HL-60/S4 (cell line): ENCODE results near the gene TRIM34.
"Not testable (repeated sequence)": the region's sequence is repeated elsewhere in the genome, so short reads cannot be mapped to it uniquely, and the experiment has no call there.

Source experiments
- in situ Hi-C: fragments of 300-500 bp; cut with MboI; formaldehyde crosslinking; loops from 2 replicates; pipeline ENCODE4 v1.14.3; 2022; ENCODE audit warnings: low sequenced_read_pairs

TRIM34 gene

DNA sequence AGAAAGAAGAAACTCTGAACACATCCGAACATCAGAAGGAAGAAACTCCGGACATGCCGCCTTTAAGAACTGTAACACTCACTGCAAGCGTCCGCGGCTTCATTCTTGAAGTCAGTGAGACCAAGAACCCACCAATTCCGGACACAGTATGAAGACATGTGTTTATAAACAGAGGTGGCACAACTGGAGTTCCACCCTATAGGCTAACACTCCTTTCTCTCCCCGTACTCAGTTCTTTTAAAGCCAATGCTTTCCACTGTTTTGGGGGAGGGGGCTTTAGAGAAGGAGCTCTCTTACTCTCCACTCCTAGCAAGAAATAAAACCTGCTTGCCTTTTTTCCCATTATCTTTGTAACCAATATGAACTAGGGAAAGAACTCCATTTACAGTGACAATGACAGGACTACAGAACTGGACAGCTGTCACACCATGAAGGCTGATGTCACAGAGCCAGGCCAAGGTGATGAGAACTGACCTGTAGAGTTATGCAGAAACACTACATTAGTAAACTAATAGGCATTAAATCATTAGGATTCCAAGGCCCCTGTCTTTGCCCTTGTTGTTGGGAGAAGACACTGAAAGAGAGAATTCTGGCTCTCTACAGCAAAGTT is 59.3 kb downstream of the TRIM34 start:
- in situ Hi-C loops, result no loop called here

DNA sequence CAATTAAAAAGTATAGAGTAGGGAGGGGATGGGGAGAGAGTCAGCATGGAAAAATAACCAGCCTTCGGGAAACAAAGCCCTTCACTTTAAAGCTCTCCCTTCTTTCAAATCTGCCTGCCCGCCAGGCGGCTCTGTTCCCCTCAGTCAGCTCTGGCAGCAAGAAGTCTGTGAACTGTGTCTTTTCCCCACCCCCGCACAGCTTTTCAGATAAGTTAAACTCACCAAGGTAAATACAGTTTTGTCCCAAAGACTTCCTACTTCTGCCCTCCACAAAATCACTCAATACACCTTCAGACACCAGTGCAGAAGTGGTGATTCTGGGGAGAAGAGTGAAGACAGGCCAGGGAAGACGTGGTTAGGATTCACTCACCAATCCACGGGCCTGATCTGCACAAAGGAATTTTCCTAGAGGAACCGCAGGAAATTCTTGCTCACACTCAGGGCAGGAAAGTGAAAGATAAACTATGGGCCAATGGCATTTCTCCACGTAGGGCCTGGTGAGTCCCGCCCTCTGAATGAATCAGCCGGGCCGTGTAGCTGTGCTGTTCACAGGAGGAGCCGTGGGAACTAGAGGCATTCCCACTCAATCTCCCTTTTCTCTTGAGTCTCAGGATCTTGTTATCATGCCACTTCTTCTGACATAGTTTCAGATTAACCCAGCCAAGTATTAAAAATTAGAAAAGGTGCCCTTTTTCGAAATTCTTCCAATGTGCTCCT is 60.0 kb downstream of the TRIM34 start, which contains the start of gene TRIM5:
Gene TRIM5 (minus strand): TSS at position 429 of the 717 bp plus-strand sequence. CDS start 4,897 bp downstream, outside the sequence.
- in situ Hi-C loops, result no loop called here

DNA sequence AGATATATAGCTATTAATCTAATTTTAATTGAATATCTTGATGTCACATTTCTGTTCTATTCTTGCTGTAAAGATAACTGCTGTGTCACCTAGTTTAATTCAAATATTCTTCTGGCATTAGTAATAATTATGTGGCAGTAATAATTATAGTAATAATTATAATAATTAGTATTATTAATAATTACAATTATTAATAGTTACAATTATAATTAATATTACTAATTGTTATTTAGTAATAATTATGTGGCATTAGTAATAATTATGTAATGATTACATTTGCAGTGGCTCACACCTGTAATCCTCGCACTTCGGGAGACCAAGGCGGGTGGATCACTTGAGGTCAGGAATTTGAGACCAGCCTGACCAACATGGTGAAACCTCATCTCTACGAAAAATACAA is 61.6 kb downstream of the TRIM34 start:
- in situ Hi-C loops, result no loop called here

DNA sequence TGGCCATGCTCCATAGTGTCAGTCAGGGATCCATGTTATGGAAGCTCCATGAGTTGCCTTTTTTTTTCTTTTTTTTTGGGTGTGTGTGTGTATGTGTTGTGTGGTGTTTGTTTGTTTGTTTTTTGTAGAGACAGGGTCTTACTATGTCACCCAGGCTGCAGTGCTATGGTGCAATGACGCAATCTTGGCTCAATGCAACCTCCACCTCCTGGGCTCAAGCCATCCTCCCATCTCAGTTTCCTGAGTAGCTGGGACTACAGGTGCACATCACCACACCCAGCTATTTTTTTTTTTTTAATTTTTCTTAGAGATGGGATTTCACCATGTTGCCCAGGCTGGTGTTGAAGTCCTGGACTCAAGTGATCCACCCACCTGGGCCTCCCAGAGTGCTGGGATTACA is 63.7 kb downstream of the TRIM34 start:
- in situ Hi-C loops, result no loop called here

DNA sequence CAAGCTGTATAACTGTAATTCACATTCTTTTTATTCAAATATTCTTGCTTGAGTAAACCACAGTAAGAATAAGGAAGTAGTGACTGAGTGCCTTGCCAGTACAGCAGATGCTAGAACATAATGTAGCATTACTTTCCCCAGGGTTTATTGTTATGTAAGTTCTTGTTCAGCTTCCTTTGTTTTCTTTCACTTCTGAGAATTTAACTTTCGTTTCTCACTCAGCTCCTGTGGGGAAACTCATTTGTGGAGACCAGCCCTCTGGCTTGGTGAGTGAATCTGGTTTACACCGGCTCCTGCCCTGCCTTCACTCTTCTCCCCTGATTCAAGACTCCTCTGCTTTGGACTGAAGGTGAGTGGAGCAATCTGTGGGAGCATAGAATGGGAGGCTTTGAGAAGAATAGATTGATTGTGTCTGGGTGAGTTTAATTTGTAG is 64.8 kb downstream of the TRIM34 start, which contains the start of gene TRIM22:
Gene TRIM22 (plus strand): TSS at position 240 of the 433 bp plus-strand sequence. CDS start 6,443 bp downstream, outside the sequence.
- in situ Hi-C loops, result no loop called here

DNA sequence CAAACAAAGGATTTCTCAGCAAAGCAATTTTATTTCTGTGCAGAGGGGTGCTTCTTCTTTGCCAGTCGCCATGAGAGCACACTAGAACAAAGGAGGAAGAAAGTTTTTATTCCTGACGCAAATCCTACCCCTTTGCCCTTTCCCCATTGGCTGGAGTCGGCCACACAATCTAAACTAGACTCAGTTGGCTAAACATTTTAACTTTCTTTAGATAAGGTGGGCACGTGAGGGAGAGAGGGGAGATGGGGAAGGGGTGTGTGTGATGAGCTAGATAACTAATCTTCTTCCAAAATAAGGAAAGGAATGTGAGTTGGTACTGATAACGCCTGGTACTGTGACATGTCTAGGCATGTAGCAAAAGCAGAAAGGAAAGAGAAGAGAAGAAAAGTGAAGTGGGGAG is 65.4 kb downstream of the TRIM34 start:
- in situ Hi-C loops, result no loop called here

DNA sequence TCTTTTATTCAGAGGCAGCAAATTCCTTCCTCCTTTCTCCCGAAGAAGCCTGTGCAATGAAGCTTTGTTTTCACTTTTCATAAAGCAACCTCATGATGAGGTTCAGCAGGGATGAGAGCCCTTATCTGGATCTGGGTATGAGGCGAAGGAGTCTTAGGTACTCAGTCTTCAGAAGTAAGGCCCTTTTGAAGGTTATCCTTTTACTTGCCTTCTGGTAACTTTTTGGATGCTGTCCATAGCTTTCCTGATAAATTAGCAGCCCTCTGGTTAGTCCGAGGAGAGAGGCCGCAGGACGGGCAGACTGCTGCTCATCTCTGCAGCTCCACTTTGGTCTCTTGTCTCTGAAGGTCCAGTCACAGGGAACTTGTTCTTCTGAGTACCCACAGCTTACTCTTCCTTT is 65.9 kb downstream of the TRIM34 start:
- in situ Hi-C loops, result no loop called here

DNA sequence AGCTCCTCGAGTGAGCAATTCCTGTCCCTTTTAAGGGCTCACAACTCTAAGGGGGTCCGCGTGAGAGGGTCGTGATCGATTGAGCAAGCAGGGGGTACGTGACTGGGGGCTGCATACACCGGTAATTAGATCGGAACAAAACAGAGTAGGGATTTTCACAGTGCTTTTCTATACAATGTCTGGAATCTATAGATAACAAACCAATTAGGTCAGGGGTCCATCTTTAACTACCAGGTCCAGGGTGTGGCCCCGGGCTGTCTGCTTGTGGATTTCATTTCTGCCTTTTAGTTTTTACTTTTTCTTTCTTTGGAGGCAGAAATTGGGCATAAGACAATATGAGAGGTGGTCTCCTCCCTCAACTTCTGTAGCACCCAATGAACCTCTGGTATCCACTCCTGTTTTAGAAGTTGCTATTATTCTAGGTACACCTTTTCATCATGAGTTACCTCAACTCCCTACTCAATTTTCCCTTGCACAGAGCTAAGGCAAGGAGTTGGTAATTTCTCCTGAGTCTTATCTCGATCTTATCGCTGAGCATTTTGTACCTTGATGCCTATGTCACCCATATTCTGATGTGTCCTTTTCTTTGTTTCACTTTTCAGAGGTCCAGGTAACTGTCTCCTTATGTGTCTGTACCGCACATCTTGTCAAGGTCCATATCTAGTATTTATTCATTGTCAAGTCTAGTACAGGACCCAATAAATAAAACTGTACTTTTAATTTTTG is 66.6 kb downstream of the TRIM34 start:
- in situ Hi-C loops, result not testable (repeated sequence)

DNA sequence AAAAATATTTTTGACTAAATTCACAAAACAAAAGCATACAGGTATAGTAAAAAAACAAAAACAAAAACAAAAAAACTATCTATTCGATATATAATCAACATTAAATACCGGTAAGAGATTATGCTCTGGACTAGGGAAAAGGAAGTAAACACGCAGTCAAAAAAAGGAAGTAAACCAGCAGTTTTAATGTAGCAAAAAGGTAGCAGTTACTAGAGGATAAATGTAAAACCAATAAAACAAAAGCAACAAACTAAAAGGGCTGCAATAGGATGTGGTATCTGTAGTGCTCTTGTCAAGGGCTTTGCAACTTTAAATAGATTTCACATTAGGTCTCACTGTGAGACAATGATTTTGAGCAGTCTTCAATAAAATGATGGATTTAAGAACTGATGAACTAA is 67.2 kb downstream of the TRIM34 start:
- in situ Hi-C loops, result no loop called here
